HG03432 (cell line): Measurements from ENCODE around the gene ATP6V1F.
"Not testable (repeated sequence)": the region's sequence is repeated elsewhere in the genome, so short reads cannot be mapped to it uniquely, and the experiment has no call there.

ENCODE experiments used
- ATAC-seq: cut with Tn5 transposase; IDR thresholded peaks from one replicate; pipeline ENCODE4 v1.9.1; 2021; ENCODE audit warnings: mild to moderate bottlenecking, moderate library complexity; ENCODE audit not compliant: unreplicated experiment

Gene ATP6V1F

GRCh38 chr7:128894101-128894440 is 31.4 kb downstream of the ATP6V1F start:
- ATAC-seq = no peak

GRCh38 chr7:128895320-128895719 is 32.7 kb downstream of the ATP6V1F start:
- no peak for ATAC-seq

GRCh38 chr7:128899392-128899791 is 36.7 kb downstream of the ATP6V1F start:
- ATAC-seq = no peak

GRCh38 chr7:128900237-128900636 is 37.6 kb downstream of the ATP6V1F start:
- no peak for ATAC-seq

- no peak for ATAC-seq
These were observed 40.3 kb downstream of the ATP6V1F start for GRCh38 chr7:128902761-128903585.

GRCh38 chr7:128903621-128904361 is 41.1 kb downstream of the ATP6V1F start:
- ATAC-seq = no peak

- ATAC-seq = peak; percentile 55
These were observed 41.9 kb downstream of the ATP6V1F start for GRCh38 chr7:128904381-128905197.

GRCh38 chr7:128906001-128906765 is 43.5 kb downstream of the ATP6V1F start:
- ATAC-seq = no peak

GRCh38 chr7:128906766-128907559 is 44.3 kb downstream of the ATP6V1F start:
- ATAC-seq = no peak

GRCh38 chr7:128908750-128909624 is 46.3 kb downstream of the ATP6V1F start:
- ATAC-seq = no peak

GRCh38 chr7:128909625-128910568 is 47.2 kb downstream of the ATP6V1F start:
- ATAC-seq = no peak

- no peak for ATAC-seq
These were observed 47.9 kb downstream of the ATP6V1F start, which contains the start of gene KCP for GRCh38 chr7:128910569-128910945. Gene KCP, minus strand, starts transcription at chr7:128910709. Its CDS starts 33 bp downstream, at chr7:128910676.

- no peak for ATAC-seq
These were observed 48.9 kb downstream of the ATP6V1F start for GRCh38 chr7:128911423-128912031.

- no peak for ATAC-seq
These were observed 49.6 kb downstream of the ATP6V1F start for GRCh38 chr7:128912281-128912680.

GRCh38 chr7:128912709-128913495 is 50.2 kb downstream of the ATP6V1F start:
- not testable (repeated sequence) for ATAC-seq

- ATAC-seq = no peak
These were observed 51.4 kb downstream of the ATP6V1F start for GRCh38 chr7:128913870-128914565.
